ENCODE data around the gene KDM4C. TPM values are rescaled to one million over a fixed set of nuclear protein-coding genes. Genes with fewer than 3 reads are reported as not detected.
"Not testable (repeated sequence)": the region's sequence is repeated elsewhere in the genome, so short reads cannot be mapped to it uniquely, and the experiment has no call there.

KDM4C gene
- total RNA-seq, 4 donors from 2014 or later = 32.3 to 41.4 (median 35.3) TPM

GRCh38 chr9:7174884-7175283, 417.1 kb downstream of the KDM4C start:
- 92 to 98% methylated on average over 8 of the region's 8 CpGs for WGBS, 2 donors
- TF ChIP-seq, protein P1, sequence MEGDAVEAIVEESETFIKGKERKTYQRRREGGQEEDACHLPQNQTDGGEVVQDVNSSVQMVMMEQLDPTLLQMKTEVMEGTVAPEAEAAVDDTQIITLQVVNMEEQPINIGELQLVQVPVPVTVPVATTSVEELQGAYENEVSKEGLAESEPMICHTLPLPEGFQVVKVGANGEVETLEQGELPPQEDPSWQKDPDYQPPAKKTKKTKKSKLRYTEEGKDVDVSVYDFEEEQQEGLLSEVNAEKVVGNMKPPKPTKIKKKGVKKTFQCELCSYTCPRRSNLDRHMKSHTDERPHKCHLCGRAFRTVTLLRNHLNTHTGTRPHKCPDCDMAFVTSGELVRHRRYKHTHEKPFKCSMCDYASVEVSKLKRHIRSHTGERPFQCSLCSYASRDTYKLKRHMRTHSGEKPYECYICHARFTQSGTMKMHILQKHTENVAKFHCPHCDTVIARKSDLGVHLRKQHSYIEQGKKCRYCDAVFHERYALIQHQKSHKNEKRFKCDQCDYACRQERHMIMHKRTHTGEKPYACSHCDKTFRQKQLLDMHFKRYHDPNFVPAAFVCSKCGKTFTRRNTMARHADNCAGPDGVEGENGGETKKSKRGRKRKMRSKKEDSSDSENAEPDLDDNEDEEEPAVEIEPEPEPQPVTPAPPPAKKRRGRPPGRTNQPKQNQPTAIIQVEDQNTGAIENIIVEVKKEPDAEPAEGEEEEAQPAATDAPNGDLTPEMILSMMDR (IDR thresholded peaks at IDR 0.05) = no peak
- no peak for TF ChIP-seq POLR2A (IDR thresholded peaks at IDR 0.05)
- no peak for DNase-seq (ENCODE audit: low spot score in 2 of 2)
- no peak overlapping the region for H3K4me3 ChIP-seq (ENCODE audit: low read depth, poor library complexity, severe bottlenecking)
- intact Hi-C loops (cut with DNase I; ENCODE audit: low total_unique reads) = no loop called here

DNA sequence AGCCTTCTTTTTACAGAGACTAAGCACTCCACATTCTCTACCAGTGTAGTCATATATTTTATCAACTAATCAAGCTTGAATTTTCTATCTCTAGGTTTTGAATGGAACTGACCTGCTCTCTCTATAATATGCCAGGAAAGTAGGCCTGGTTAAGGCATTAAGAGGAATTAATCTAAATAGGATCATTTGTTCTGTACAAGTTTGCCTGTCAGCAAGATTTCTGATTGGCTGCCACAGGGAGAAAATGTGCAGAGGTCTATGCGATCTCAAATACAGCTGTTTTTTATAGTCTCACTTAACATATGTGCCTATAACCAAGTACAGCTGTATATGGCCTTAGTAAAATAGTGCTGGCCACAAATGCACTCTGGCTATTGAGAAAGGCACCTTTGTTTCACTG, 418.8 kb downstream of the KDM4C start:
- 67 to 80% methylated on average over 1 of the region's 1 CpG for WGBS, 2 donors
- intact Hi-C loops (cut with DNase I; ENCODE audit: low total_unique reads) = no loop called here
- no peak for DNase-seq (ENCODE audit: low spot score in 2 of 2)
- TF ChIP-seq POLR2A (IDR thresholded peaks at IDR 0.05) = no peak
- TF ChIP-seq, protein P1 (IDR thresholded peaks at IDR 0.05) = no peak
- H3K4me3 ChIP-seq (ENCODE audit: low read depth, poor library complexity, severe bottlenecking) = no peak overlapping the region

- H3K4me3 ChIP-seq (ENCODE audit: low read depth, poor library complexity, severe bottlenecking) = no peak overlapping the region
- intact Hi-C loops (cut with DNase I; ENCODE audit: low total_unique reads) = no loop called here
- DNase-seq (ENCODE audit: low spot score in 2 of 2) = no peak
- 57 to 65% methylated on average over 3 of the region's 3 CpGs for WGBS, 2 donors
- TF ChIP-seq POLR2A (IDR thresholded peaks at IDR 0.05) = no peak
- TF ChIP-seq, protein P1 (IDR thresholded peaks at IDR 0.05) = no peak
These were observed 419.6 kb downstream of the KDM4C start for GRCh38 chr9:7177383-7177782.

DNA sequence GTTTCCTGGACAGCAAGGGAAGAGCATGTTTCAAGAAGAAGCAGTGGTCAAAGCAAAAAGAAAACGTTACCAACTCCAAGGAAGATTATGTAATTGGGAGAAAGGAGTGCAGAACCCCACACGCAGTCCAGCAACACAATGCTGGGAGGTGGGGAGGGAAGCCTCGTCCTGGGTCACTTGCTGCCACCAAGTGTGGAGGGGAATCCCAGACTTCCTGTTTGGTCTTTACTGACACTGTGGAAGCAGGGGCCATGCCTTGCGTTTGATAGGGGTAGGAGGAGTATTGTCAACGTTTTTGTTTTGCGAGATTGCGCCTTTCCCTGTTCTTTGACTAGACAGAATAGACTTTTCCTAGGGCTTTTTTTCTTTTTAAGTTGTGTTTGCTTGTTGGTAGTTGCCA, 421.0 kb downstream of the KDM4C start:
- 66 to 78% methylated on average over 7 of the region's 7 CpGs for WGBS, 2 donors
- no peak for DNase-seq (ENCODE audit: low spot score in 2 of 2)
- H3K4me3 ChIP-seq (ENCODE audit: low read depth, poor library complexity, severe bottlenecking) = no peak overlapping the region
- intact Hi-C loops (cut with DNase I; ENCODE audit: low total_unique reads) = no loop called here
- TF ChIP-seq, protein P1 (IDR thresholded peaks at IDR 0.05) = no peak
- no peak for TF ChIP-seq POLR2A (IDR thresholded peaks at IDR 0.05)

DNA sequence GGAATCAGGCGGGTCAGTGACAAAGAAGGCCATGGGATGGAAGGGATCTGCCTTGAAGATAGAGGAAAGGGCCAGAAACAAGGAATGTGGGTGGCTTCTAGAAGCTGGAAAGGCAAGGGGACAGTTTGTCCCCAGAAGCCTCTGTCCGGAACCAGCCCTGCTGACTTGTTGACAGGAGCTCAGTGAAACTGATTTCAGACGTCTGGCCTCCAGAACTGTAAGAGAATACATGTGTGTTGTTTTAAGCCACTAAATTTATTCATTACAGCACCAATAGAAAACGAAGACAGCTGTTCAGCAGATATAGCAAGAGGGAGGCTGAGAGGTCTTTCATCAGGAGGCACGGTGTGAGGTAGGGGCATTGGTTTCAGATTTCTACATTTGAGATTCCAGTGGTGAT, 422.5 kb downstream of the KDM4C start:
- intact Hi-C loops (cut with DNase I; ENCODE audit: low total_unique reads) = no loop called here
- DNase-seq (ENCODE audit: low spot score in 2 of 2) = no peak
- WGBS, 2 donors = 68 to 83% methylated on average over 5 of the region's 5 CpGs
- H3K4me3 ChIP-seq (ENCODE audit: low read depth, poor library complexity, severe bottlenecking) = no peak overlapping the region
- TF ChIP-seq, protein P1 (IDR thresholded peaks at IDR 0.05) = no peak
- no peak for TF ChIP-seq POLR2A (IDR thresholded peaks at IDR 0.05)

- H3K4me3 ChIP-seq (ENCODE audit: low read depth, poor library complexity, severe bottlenecking); DNase-seq (ENCODE audit: low spot score in 2 of 2); intact Hi-C loops (cut with DNase I; ENCODE audit: low total_unique reads): not testable (repeated sequence)
- WGBS, 2 donors = 81 to 92% methylated on average over 7 of the region's 7 CpGs
These were observed 425.4 kb downstream of the KDM4C start for GRCh38 chr9:7183139-7183538.
